SJSA1 (cell line): ENCODE data around the gene TYW1B. TPM values are rescaled to one million over a fixed set of nuclear protein-coding genes. Genes with fewer than 3 reads are reported as not detected.
"Not testable (repeated sequence)": the region's sequence is repeated elsewhere in the genome, so short reads cannot be mapped to it uniquely, and the experiment has no call there.

ENCODE experiments used
- DNase-seq, 2 experiments: peaks; one replicate each; pipeline ENCODE4 v3.0.0-alpha.2; 2015 to 2020; ENCODE audit warnings: low spot score in 2 of 2, low read depth in 1 of 2
- H3K27ac ChIP-seq: fragments of 250-450 bp; sonication (Bioruptor Pico); 2 replicates; pipeline ENCODE4 v1.5.1; 2020; ENCODE audit warnings: mild to moderate bottlenecking, moderate library complexity
- H3K27me3 ChIP-seq: fragments of 250-450 bp; sonication (Bioruptor Pico); replicated peaks from 2 replicates; pipeline ENCODE4 v1.5.1; 2020; ENCODE audit warnings: mild to moderate bottlenecking, moderate library complexity
- H3K36me3 ChIP-seq: fragments of 250-450 bp; sonication (Bioruptor Pico); 2 replicates; pipeline ENCODE4 v1.5.1; 2020; ENCODE audit warnings: mild to moderate bottlenecking
- H3K4me1 ChIP-seq: fragments of 250-450 bp; sonication (Bioruptor Pico); replicated peaks from 2 replicates; pipeline ENCODE4 v1.6.1; 2021; ENCODE audit warnings: mild to moderate bottlenecking
- H3K4me3 ChIP-seq: fragments of 250-450 bp; sonication (Bioruptor Pico); 2 replicates; pipeline ENCODE4 v1.5.1; 2020; ENCODE audit warnings: mild to moderate bottlenecking
- H3K9me3 ChIP-seq: fragments of 250-450 bp; sonication (Bioruptor Pico); replicated peaks from 2 replicates; pipeline ENCODE4 v1.5.1; 2020; ENCODE audit warnings: mild to moderate bottlenecking
- total RNA-seq: library from RNA; depleted of rRNA; stranded (reverse); fragments of >200 nt; shearing (Covaris generic); gene quantifications from 2 replicates; pipeline ENCODE4 v1.2.3, GENCODE V29; 2014

TYW1B gene
- total RNA-seq, 1 experiment from 2014 or later, result 4.5 TPM

DNA sequence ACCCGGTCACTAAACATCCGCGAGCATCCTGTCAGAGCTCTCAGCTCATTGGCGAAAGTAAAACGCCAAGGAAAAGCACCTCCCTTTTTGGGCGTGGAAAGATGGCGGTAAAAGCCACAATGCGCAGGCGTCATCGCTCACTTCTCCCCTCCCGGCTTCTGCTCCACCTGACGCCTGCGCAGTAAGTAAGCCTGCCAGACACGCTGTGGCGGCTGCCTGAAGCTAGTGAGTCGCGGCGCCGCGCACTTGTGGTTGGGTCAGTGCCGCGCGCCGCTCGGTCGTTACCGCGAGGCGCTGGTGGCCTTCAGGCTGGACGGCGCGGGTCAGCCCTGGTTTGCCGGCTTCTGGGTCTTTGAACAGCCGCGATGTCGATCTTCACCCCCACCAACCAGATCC is 1.3 kb upstream of the TYW1B start:
- peak overlapping the region; percentile 84 for H3K27ac ChIP-seq
- not testable (repeated sequence) for H3K4me1 ChIP-seq, H3K27me3 ChIP-seq, H3K9me3 ChIP-seq
- peak overlapping the region; percentile 48 for H3K4me3 ChIP-seq
- DNase-seq, result peak; percentile 97
- peaks cover 14% of the 10 kb centered on the region for H3K36me3 ChIP-seq

DNA sequence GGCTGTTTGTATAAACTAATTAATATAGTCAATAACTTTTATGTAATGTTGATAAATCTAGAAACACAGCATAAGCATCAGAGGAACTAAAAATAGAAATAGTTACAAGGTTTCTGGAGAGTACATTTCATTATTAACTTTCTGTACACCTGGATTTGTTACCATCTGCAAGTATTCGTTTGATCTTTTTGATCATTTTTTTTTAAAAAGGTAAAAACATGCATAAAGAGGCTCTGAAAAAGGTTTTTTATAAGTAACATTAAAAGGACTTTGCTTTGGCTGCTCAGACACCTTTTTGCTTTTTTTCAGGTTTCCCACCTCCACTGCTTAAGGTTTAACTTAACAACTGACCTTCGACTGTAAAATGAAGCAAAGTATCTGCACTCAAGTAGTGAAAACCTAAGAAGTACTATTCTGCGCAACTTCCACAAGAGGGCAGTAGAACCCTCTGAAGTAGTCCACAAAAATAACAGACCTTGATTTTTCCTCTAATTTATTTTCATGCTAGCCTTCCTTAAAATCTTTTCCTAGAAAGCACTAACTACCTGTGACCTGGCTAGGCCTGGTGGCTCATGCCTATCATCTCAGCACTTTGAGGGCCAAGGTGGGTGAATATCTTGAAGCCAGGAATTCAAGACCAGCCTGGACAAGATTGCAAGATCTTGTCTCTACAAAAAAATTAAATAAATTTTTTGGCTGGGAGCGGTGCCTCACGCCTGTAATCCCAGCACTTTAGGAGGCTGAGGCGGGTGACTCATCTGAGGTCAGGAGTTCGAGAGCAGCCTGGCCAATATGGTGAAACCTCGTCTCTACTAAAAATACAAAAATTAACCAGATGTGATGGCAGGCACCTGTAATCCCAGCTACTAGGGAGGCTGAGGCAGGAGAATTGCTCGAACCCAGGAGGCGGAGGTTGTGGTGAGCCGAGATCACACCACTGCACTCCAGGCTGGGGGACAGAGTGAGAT is 4.0 kb downstream of the TYW1B start:
- not testable (repeated sequence) for H3K9me3 ChIP-seq, H3K4me3 ChIP-seq, H3K36me3 ChIP-seq, H3K4me1 ChIP-seq, H3K27me3 ChIP-seq, H3K27ac ChIP-seq
- peak in 1 of 2 experiments; percentile 11 for DNase-seq

- not testable (repeated sequence) for H3K9me3 ChIP-seq, H3K4me1 ChIP-seq
These were observed 5.5 kb downstream of the TYW1B start for GRCh38 chr7:72822497-72822896.

GRCh38 chr7:72818663-72819361 is 9.2 kb downstream of the TYW1B start:
- DNase-seq, H3K4me3 ChIP-seq, H3K27ac ChIP-seq, H3K4me1 ChIP-seq, H3K9me3 ChIP-seq, H3K36me3 ChIP-seq, H3K27me3 ChIP-seq: not testable (repeated sequence)

More at GRCh38 chr7:72822497-72822896, 5.5 kb downstream of the TYW1B start:
- H3K36me3 ChIP-seq, H3K27ac ChIP-seq, H3K4me3 ChIP-seq, DNase-seq, H3K27me3 ChIP-seq: not testable (repeated sequence)

- not testable (repeated sequence) for H3K9me3 ChIP-seq, H3K4me3 ChIP-seq, H3K27me3 ChIP-seq, H3K36me3 ChIP-seq, H3K27ac ChIP-seq, DNase-seq, H3K4me1 ChIP-seq
These were observed 10.3 kb downstream of the TYW1B start for GRCh38 chr7:72817661-72818060.

- H3K27me3 ChIP-seq, H3K4me1 ChIP-seq, H3K27ac ChIP-seq, H3K9me3 ChIP-seq, H3K4me3 ChIP-seq, H3K36me3 ChIP-seq, DNase-seq: not testable (repeated sequence)
These were observed 11.4 kb downstream of the TYW1B start for GRCh38 chr7:72816370-72817157.

DNA sequence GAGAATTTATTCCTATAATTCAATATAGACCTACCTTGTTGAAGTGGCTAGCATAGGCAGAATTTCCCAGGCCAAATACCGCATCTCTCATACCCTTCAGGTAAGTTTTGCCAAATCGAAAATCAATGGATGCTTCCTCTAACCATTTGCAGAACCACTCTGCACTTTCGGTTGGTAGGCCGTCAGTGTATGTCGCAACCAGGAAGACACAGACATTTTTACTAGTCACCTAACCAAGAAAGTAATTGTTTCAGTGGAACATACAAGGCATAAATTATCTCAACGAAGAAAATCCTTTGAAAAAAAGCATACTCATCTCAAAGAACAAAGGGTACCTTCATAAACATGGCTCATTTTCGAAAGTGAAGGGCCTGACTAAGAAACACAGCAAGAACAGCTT is 17.6 kb downstream of the TYW1B start:
- DNase-seq, H3K27ac ChIP-seq, H3K36me3 ChIP-seq, H3K4me1 ChIP-seq, H3K27me3 ChIP-seq, H3K4me3 ChIP-seq, H3K9me3 ChIP-seq: not testable (repeated sequence)

DNA sequence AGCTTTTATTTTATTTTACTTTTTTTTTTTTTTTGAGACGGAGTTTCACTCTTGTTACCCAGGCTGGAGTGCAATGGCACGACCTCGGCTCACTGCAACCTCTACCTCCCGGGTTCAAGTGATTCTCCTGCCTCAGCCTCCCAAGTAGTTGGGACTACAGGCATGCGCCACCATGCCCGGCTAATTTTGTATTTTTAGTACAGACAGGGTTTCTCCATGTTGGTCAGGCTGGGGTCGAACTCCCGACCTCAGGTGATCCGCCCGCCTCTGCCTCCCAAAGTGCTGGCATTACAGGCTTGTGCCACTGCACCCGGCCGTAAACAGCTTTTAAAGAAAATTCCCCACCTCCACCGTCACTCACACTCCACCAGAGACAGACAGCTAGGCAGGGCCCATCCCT is 19.5 kb downstream of the TYW1B start:
- H3K27ac ChIP-seq, DNase-seq, H3K36me3 ChIP-seq, H3K4me1 ChIP-seq, H3K9me3 ChIP-seq, H3K4me3 ChIP-seq, H3K27me3 ChIP-seq: not testable (repeated sequence)

- H3K27ac ChIP-seq, DNase-seq, H3K9me3 ChIP-seq, H3K4me3 ChIP-seq, H3K36me3 ChIP-seq, H3K4me1 ChIP-seq, H3K27me3 ChIP-seq: not testable (repeated sequence)
These were observed 21.1 kb downstream of the TYW1B start for GRCh38 chr7:72806851-72807250.

DNA sequence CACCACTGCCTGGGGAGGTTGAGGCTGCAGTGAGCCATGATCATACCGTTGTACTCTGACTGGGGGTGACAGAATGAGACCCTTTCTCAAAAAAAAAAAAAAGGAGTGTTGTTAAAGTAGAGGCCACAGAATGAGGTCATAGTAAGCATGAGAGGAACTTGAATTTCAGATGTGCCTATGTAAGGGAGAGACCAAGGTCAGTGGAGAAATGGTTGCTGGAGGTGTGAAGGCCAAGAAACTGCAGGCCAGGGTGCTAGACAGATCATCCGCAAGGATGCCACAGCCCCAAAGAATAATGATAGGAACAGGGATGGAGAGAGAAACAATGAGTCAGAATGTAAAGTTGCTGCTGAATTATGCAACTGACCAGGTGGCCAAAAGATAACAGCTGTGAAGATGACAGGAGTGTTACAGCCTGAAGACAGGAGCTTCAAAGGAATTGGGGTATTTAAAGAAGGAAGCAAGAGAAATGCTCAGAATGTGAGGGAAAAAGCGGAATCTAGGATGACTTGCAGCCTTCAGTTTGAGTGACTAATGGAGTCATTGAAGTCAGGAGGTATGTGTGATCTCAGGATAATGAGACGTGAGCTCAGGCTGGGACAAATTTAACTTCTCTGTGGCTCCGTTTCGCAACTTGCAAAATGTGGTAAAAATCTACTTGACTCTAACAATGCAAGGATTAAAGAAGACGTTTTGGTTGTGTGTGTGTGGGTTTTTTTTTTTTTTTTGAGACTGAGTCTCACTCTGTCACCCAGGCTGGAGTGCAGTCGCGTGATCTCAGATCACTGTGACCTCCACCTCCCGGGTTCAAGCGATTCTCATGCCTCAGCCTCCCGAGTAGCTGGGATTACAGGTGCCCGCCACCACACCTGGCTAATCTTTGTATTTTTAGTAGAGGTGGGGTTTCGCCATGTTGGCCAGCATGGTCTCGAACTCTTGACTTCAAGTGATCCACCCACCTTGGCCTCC is 22.2 kb downstream of the TYW1B start:
- no peaks in the 10 kb centered on the region for H3K27me3 ChIP-seq
- DNase-seq, result no peak
- H3K4me1 ChIP-seq, result no peaks in the 10 kb centered on the region
- no peak overlapping the region for H3K27ac ChIP-seq
- no peaks in the 10 kb centered on the region for H3K9me3 ChIP-seq
- H3K4me3 ChIP-seq, result no peak overlapping the region
- no peaks in the 10 kb centered on the region for H3K36me3 ChIP-seq

GRCh38 chr7:72803778-72804177 is 24.2 kb downstream of the TYW1B start:
- DNase-seq, H3K27me3 ChIP-seq, H3K4me3 ChIP-seq, H3K9me3 ChIP-seq, H3K36me3 ChIP-seq, H3K4me1 ChIP-seq, H3K27ac ChIP-seq: not testable (repeated sequence)

DNA sequence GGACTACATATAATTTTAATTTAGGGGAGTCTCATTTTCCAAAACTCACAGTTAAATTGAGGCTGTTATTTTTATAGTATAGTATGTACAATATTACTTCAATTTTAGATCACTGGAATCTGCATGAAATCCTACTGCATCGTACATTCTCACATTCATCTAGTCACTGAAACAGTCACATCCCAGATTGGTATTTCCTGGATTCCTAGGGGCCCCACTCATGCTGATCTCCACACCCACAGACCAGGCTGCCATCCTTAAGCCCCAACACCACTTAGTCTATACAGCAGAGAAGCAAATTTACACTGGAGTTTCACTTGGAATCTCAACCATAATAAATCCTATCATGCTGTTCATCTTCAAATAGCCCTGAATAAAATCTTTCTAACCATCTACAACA is 26.4 kb downstream of the TYW1B start:
- DNase-seq, H3K9me3 ChIP-seq, H3K27ac ChIP-seq, H3K4me1 ChIP-seq, H3K4me3 ChIP-seq, H3K27me3 ChIP-seq, H3K36me3 ChIP-seq: not testable (repeated sequence)

DNA sequence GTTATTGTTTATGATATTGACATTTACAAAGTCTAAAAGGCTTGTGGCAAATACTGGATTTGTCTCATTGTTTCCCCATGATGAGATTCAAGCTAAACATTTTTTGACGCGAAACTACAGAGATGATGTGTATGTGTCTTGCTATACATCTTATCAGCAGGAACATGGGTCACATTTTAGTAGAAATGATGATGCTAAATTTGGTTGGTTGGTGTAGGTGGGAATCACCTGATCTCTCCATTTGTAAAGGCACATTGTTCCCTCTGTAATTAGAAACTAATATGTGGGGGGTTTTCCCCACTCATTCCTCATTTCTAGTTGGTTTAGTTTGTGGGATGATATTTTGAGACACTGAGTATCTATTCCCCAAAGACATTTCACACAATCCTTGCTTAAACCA is 32.6 kb downstream of the TYW1B start:
- not testable (repeated sequence) for H3K36me3 ChIP-seq, H3K9me3 ChIP-seq, H3K27ac ChIP-seq

More for the DNA sequence above, 32.6 kb downstream of the TYW1B start:
- not testable (repeated sequence) for H3K4me1 ChIP-seq, DNase-seq, H3K27me3 ChIP-seq, H3K4me3 ChIP-seq
